K562 (cell line): ENCODE measurements around the gene ROBO1. TPM values are rescaled to one million over a fixed set of nuclear protein-coding genes. Genes with fewer than 3 reads are reported as not detected.

Experiments used
- ARID4B ChIP-seq: sonication (generic); formaldehyde crosslinking; IDR thresholded peaks from 2 replicates; pipeline ENCODE4 v1.8.0; 2022; ENCODE audit warnings: mild to moderate bottlenecking, missing genetic modification reagents
- ASH1L ChIP-seq: fragments of 450-650 bp; IDR thresholded peaks from 2 replicates; pipeline ENCODE4 v1.6.1; 2018; ENCODE audit warnings: borderline replicate concordance, mild to moderate bottlenecking, low read depth; ENCODE audit not compliant: partially characterized antibody
- PHF20 ChIP-seq: fragments of 450-650 bp; IDR thresholded peaks from 2 replicates; pipeline ENCODE4 v1.6.1; 2018; ENCODE audit not compliant: partially characterized antibody
- XRCC4 ChIP-seq: IDR thresholded peaks from one replicate; pipeline ENCODE4 v1.6.1; 2011; ENCODE audit not compliant: insufficient read depth, insufficient read length; ENCODE audit errors: extremely low read depth
- ZSCAN32 ChIP-seq: fragments of 450-650 bp; formaldehyde crosslinking; IDR thresholded peaks from 2 replicates; pipeline ENCODE4 v1.4.0; 2020; ENCODE audit warnings: mild to moderate bottlenecking, moderate library complexity
- polyA plus RNA-seq, 8 experiments: library from polyadenylated mRNA; depleted of rRNA in 4 of 8; stranded (reverse) in 5 of 8; unstranded in 3 of 8; fragments of >200 nt; fragmentation: Nextera tagmentation in 2 of 8; fragmentation: Illumina TruSeq in 1 of 8; extraction: Ambion mirVana in 2 of 8; extraction: Trizol in 1 of 8; gene quantifications; 2 replicates each; pipeline versions ENCODE4 v1.2.1 to v1.2.3, GENCODE V29; 2011 to 2014; ENCODE audit warnings: inconsistent platforms in 1 of 8, missing spikeins in 1 of 8
- total RNA-seq, 7 experiments: library from RNA; depleted of rRNA in 6 of 7; stranded (reverse); fragments of >200 nt in 6 of 7; fragmentation: Illumina TruSeq in 2 of 7; extraction: Trizol in 2 of 7; gene quantifications; 2 replicates each; pipeline versions ENCODE4 v1.2.1 to v1.2.3, GENCODE V29; 2011 to 2021; ENCODE audit warnings: low replicate concordance in 1 of 7

ROBO1 gene
- total and polyA plus RNA-seq, 9 of the 15 experiments (the other 6 are each of a cell fraction or from before 2014, with no cell fraction given) = 0.01 to 0.53 (median 0.17) TPM; not detected in 5

GRCh38 chr3:78818161-78818985, 949.4 kb downstream of the ROBO1 start (continued):
- TF ChIP-seq ARID4B (CRISPR knock-in tag) (no peak), ZSCAN32 (CRISPR knock-in tag) (no peak), XRCC4 (no peak), ASH1L (no peak), PHF20 (no peak)
